Fibroblast of villous mesenchyme (primary cell): Measurements from ENCODE around the gene PDCD11. TPM values are rescaled to one million over a fixed set of nuclear protein-coding genes. Genes with fewer than 3 reads are reported as not detected.

ENCODE experiments used
- DNase-seq: peaks from one replicate; pipeline ENCODE4 v3.0.0-alpha.2; 2010; ENCODE audit warnings: low read depth
- H3K4me3 ChIP-seq: 2 replicates; pipeline ENCODE4 v1.5.1; 2011; ENCODE audit warnings: low read depth, mild to moderate bottlenecking, low read length
- CTCF ChIP-seq: IDR thresholded peaks from 2 replicates; pipeline ENCODE4 v1.5.1; 2012; ENCODE audit warnings: low read depth, mild to moderate bottlenecking, low read length; ENCODE audit not compliant: insufficient read depth
- total RNA-seq: library from RNA; depleted of rRNA; stranded (reverse); fragments of >200 nt; gene quantifications from 2 replicates; pipeline ENCODE4 v1.2.3, GENCODE V29; 2012

PDCD11 gene
- total RNA-seq, 1 donor = 36.3 TPM

- peak; percentile 36 for DNase-seq
- H3K4me3 ChIP-seq = no peak overlapping the region
- no peak for TF ChIP-seq CTCF
Measured at GRCh38 chr10:103466734-103467133, 70.3 kb downstream of the PDCD11 start.

GRCh38 chr10:103467406-103467805 is 71.0 kb downstream of the PDCD11 start:
- no peak for DNase-seq
- TF ChIP-seq CTCF = no peak

GRCh38 chr10:103469201-103469600 is 72.8 kb downstream of the PDCD11 start:
- DNase-seq = no peak
- H3K4me3 ChIP-seq = no peak overlapping the region
- TF ChIP-seq CTCF = no peak

More at GRCh38 chr10:103467406-103467805, 71.0 kb downstream of the PDCD11 start:
- no peak overlapping the region for H3K4me3 ChIP-seq

- H3K4me3 ChIP-seq = no peak overlapping the region
- TF ChIP-seq CTCF = no peak
- DNase-seq = peak; percentile 59
Measured at GRCh38 chr10:103470761-103471653, 74.6 kb downstream of the PDCD11 start.

- TF ChIP-seq CTCF = no peak
- no peak for DNase-seq
- no peak overlapping the region for H3K4me3 ChIP-seq
Measured at GRCh38 chr10:103472005-103472404, 75.6 kb downstream of the PDCD11 start.

- no peak for DNase-seq
- no peak overlapping the region for H3K4me3 ChIP-seq
- TF ChIP-seq CTCF = no peak
Measured at GRCh38 chr10:103473261-103473671, 76.8 kb downstream of the PDCD11 start.

- DNase-seq = no peak
- H3K4me3 ChIP-seq = no peak overlapping the region
- TF ChIP-seq CTCF = no peak
Measured at GRCh38 chr10:103474077-103474476, 77.7 kb downstream of the PDCD11 start.
